ENCODE measurements around the gene SOX15.

DNA sequence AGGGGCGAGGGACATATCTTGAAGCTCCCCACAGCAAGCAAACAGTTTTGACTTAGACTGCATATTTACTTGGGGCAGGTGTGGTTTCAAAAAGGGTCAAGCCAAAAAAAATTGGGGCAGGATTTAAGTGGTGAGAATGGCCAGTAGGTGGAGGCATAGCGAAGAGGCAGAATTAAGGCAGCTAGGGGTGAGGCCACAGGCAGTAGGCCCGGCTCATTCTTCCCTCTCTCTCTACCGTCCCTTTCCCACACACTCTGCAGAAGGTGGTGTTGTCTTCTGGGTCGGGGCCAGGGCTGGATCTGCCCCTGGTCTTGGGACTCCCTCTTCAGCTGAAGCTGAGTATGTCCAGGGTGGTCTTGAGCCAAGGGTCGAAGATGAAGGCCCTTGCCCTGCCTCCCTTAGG, 42.6 kb upstream of the SOX15 start:
- TF ChIP-seq POLR2AphosphoS5 (IDR thresholded peaks at IDR 0.05), result no peak
- TF ChIP-seq EP300 (conservative IDR thresholded peaks at IDR 0.05; ENCODE audit: poor library complexity, severe bottlenecking), result no peak
- TF ChIP-seq, protein P1, sequence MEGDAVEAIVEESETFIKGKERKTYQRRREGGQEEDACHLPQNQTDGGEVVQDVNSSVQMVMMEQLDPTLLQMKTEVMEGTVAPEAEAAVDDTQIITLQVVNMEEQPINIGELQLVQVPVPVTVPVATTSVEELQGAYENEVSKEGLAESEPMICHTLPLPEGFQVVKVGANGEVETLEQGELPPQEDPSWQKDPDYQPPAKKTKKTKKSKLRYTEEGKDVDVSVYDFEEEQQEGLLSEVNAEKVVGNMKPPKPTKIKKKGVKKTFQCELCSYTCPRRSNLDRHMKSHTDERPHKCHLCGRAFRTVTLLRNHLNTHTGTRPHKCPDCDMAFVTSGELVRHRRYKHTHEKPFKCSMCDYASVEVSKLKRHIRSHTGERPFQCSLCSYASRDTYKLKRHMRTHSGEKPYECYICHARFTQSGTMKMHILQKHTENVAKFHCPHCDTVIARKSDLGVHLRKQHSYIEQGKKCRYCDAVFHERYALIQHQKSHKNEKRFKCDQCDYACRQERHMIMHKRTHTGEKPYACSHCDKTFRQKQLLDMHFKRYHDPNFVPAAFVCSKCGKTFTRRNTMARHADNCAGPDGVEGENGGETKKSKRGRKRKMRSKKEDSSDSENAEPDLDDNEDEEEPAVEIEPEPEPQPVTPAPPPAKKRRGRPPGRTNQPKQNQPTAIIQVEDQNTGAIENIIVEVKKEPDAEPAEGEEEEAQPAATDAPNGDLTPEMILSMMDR (IDR thresholded peaks at IDR 0.05; ENCODE audit: poor library complexity, severe bottlenecking), result no peak
- no peak for TF ChIP-seq EZH2 (IDR thresholded peaks at IDR 0.05; ENCODE audit: borderline replicate concordance, insufficient read depth, low read length, poor library complexity, severe bottlenecking)
- no peak for TF ChIP-seq MXI1 (conservative IDR thresholded peaks at IDR 0.05; ENCODE audit: poor library complexity, severe bottlenecking)
- no peak for TF ChIP-seq TAF1 (IDR thresholded peaks at IDR 0.05; ENCODE audit: low read depth)
- no peak for TF ChIP-seq REST (IDR thresholded peaks at IDR 0.05; ENCODE audit: borderline replicate concordance)
- TF ChIP-seq RAD21 (conservative IDR thresholded peaks at IDR 0.05), result no peak
- TF ChIP-seq SMC3 (conservative IDR thresholded peaks at IDR 0.05; ENCODE audit: poor library complexity), result no peak
